ENCODE data around the gene HEBP2.

GRCh38 chr6:138374815-138375214 lies 29.2 kb upstream of the HEBP2 start:
- TF ChIP-seq EZH2 (IDR thresholded peaks at IDR 0.05; ENCODE audit: low read length, unreplicated experiment) (no peak), CTCF (conservative IDR thresholded peaks at IDR 0.05; ENCODE audit: low read depth, low read length) (no peak)
